Glutamatergic neuron (in vitro differentiated cells): Measurements from ENCODE around the gene FAM174A. TPM values are rescaled to one million over a fixed set of nuclear protein-coding genes. Genes with fewer than 3 reads are reported as not detected.

Experiments
- DNase-seq: peaks from one replicate; pipeline ENCODE4 v3.0.0; 2022
- H3K27ac Mint-ChIP-seq: one replicate; pipeline ENCODE4 v1.8.0; 2020; ENCODE audit warnings: mild to moderate bottlenecking, mixed read lengths, inconsistent platforms; ENCODE audit not compliant: unreplicated experiment
- H3K27me3 Mint-ChIP-seq: one replicate; pipeline ENCODE4 v1.8.0; 2020; ENCODE audit warnings: mild to moderate bottlenecking, moderate library complexity, mixed read lengths, inconsistent platforms; ENCODE audit not compliant: unreplicated experiment
- H3K36me3 Mint-ChIP-seq: one replicate; pipeline ENCODE4 v1.8.0; 2020; ENCODE audit warnings: mild to moderate bottlenecking, mixed read lengths, inconsistent platforms; ENCODE audit not compliant: unreplicated experiment
- H3K4me1 Mint-ChIP-seq: one replicate; pipeline ENCODE4 v1.8.0; 2020; ENCODE audit warnings: mild to moderate bottlenecking, low read depth, mixed read lengths, inconsistent platforms; ENCODE audit not compliant: unreplicated experiment
- H3K4me3 Mint-ChIP-seq: one replicate; pipeline ENCODE4 v1.8.0; 2020; ENCODE audit warnings: mild to moderate bottlenecking, mixed read lengths, inconsistent platforms; ENCODE audit not compliant: unreplicated experiment
- H3K9me3 Mint-ChIP-seq: one replicate; pipeline ENCODE4 v1.8.0; 2020; ENCODE audit warnings: mild to moderate bottlenecking, moderate library complexity, mixed read lengths, inconsistent platforms; ENCODE audit not compliant: unreplicated experiment
- total RNA-seq: library from RNA; stranded (reverse); fragmentation: NEBNext Ultra II Directional; extraction: Animal tissue kit (Norgen Biotek cat#: 25700); gene quantifications from one replicate; pipeline ENCODE4 v1.2.1, GENCODE V29; 2021; ENCODE audit not compliant: unreplicated experiment
- TF ChIP-seq, protein P1 (sequence below): fragments of 200-600 bp; sonication (generic); IDR thresholded peaks from one replicate; pipeline ENCODE4 v1.5.0; 2021; ENCODE audit not compliant: partially characterized antibody, unreplicated experiment

FAM174A gene
- total RNA-seq, 1 donor from 2014 or later = 16.5 TPM

DNA sequence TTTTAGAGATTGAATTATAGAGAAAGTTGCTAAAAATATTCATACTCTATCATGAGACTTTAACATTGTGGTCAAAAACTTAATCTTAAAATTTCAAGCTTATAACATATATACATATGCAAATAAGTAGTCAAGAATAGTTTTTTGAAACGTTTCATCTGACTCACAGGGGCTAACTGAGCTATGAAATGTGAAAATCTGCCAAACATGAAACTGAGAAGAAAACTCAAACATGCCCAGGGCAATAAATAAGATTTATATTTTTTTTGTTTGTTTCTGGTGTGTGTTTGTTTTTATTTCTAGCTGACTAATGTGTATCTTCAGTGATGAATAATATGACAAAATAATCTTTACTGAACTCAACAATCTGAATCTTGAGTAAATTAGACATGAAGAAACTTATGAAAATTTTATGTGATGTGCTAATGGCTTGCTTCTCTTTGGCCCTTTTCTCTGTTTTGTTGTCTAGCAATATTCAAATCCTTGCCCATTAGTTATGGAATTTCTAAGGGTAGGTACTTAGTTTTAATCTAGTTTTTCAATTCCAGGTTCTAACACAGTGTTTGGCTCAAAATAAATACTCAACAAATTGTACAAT is 99.9 kb downstream of the FAM174A start:
- H3K9me3 Mint-ChIP-seq = no peaks in the 10 kb centered on the region
- no peaks in the 10 kb centered on the region for H3K36me3 Mint-ChIP-seq
- DNase-seq = no peak
- H3K27ac Mint-ChIP-seq = no peak overlapping the region
- TF ChIP-seq, protein P1, sequence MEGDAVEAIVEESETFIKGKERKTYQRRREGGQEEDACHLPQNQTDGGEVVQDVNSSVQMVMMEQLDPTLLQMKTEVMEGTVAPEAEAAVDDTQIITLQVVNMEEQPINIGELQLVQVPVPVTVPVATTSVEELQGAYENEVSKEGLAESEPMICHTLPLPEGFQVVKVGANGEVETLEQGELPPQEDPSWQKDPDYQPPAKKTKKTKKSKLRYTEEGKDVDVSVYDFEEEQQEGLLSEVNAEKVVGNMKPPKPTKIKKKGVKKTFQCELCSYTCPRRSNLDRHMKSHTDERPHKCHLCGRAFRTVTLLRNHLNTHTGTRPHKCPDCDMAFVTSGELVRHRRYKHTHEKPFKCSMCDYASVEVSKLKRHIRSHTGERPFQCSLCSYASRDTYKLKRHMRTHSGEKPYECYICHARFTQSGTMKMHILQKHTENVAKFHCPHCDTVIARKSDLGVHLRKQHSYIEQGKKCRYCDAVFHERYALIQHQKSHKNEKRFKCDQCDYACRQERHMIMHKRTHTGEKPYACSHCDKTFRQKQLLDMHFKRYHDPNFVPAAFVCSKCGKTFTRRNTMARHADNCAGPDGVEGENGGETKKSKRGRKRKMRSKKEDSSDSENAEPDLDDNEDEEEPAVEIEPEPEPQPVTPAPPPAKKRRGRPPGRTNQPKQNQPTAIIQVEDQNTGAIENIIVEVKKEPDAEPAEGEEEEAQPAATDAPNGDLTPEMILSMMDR = no peak
- H3K4me1 Mint-ChIP-seq = no peaks in the 10 kb centered on the region
- H3K4me3 Mint-ChIP-seq = no peak overlapping the region
- no peaks in the 10 kb centered on the region for H3K27me3 Mint-ChIP-seq
